DMS79 treated with DMSO at 0.1 percent for 48 hours (cell line): Measurements from ENCODE around the gene SHISA4.
"Not testable (repeated sequence)": the region's sequence is repeated elsewhere in the genome, so short reads cannot be mapped to it uniquely, and the experiment has no call there.

Source experiments
- DNase-seq: peaks from one replicate; lab custom pipeline; 2025; lab: John Stamatoyannopoulos, UW

SHISA4 gene

GRCh38 chr1:201930803-201931202 is 42.1 kb downstream of the SHISA4 start:
- DNase-seq, result no peak

GRCh38 chr1:201933840-201934430 is 45.2 kb downstream of the SHISA4 start:
- DNase-seq, result no peak

- no peak for DNase-seq
Measured at GRCh38 chr1:201937624-201938213, 49.0 kb downstream of the SHISA4 start.

GRCh38 chr1:201938440-201939035 is 49.8 kb downstream of the SHISA4 start:
- DNase-seq, result no peak

GRCh38 chr1:201939148-201939547 is 50.5 kb downstream of the SHISA4 start:
- DNase-seq, result no peak

GRCh38 chr1:201939574-201939973 is 50.9 kb downstream of the SHISA4 start:
- DNase-seq, result no peak

GRCh38 chr1:201940316-201940715 is 51.6 kb downstream of the SHISA4 start:
- DNase-seq, result not testable (repeated sequence)

- peak; percentile 19 for DNase-seq
Measured at GRCh38 chr1:201941420-201942128, 52.9 kb downstream of the SHISA4 start.

GRCh38 chr1:201942129-201942495 is 53.4 kb downstream of the SHISA4 start:
- no peak for DNase-seq
